ENCODE data around the gene AVPI1.

The AVPI1 gene

GRCh38 chr10:97686962-97687784 is at the start of gene AVPI1:
TSS of gene AVPI1 (minus strand) at chr10:97687241. CDS start at chr10:97679905, 7,336 bp downstream.
- DNase-seq: peak; percentile 88

- DNase-seq: no peak
Measured at GRCh38 chr10:97736403-97736901, 49.4 kb upstream of the AVPI1 start.

GRCh38 chr10:97734021-97734420 is 47.0 kb upstream of the AVPI1 start:
- DNase-seq: no peak

DNA sequence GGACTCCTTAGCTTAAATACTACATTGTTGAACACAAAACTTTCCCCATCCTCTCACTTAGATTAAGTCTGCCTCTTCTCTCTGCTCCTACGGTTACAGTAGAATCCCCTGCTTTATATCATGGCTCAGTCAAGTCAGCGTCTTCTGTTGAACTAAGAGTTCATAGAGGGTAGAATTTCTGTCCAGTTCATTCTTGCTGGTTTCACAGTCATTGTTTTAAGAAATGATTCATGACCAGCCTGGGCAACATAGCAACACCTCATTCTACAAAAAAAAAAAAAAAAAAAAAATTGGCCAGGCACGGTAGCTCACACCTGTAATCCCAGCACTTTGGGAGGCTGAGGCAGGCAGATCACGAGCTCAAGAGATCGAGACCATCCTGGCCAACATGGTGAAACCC is 46.2 kb upstream of the AVPI1 start:
- DNase-seq: no peak

- no peak for DNase-seq
Measured at GRCh38 chr10:97732052-97732359, 45.0 kb upstream of the AVPI1 start.

DNA sequence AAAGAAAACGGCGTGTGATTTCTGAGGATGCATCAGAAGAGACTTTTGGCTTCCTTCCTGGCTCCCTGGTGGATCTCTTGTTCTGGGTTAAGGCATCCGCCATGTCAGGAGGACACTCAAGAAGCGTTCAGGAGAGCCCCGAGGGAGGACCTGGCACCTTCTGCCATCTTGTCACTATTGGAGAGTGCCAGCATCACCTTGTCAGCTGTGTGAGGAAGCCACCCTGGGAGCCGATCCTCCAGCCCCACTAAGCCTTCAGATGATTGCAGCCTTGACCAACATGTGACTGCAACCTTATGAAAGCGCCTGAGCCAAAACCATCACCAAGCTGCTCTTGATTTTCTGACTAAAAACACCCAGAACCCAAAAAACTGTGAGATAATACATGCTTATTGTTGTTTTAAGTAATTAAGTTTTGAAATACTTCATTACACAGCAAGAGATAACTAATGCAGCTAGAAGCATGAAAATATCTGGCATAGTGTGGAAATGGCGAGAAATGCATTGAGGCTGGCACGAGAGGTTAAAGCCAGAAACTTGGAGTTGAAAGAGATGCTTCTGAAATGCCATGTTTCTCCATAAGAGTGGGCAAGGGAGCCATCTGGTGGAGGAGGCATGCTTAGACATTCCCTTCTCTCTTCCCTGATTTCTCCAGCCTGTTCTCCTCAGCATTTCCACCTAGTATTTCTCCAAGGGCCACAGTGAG is 44.5 kb upstream of the AVPI1 start:
- peak; percentile 14 for DNase-seq

- no peak for DNase-seq
Measured at GRCh38 chr10:97729014-97729413, 42.0 kb upstream of the AVPI1 start.

DNA sequence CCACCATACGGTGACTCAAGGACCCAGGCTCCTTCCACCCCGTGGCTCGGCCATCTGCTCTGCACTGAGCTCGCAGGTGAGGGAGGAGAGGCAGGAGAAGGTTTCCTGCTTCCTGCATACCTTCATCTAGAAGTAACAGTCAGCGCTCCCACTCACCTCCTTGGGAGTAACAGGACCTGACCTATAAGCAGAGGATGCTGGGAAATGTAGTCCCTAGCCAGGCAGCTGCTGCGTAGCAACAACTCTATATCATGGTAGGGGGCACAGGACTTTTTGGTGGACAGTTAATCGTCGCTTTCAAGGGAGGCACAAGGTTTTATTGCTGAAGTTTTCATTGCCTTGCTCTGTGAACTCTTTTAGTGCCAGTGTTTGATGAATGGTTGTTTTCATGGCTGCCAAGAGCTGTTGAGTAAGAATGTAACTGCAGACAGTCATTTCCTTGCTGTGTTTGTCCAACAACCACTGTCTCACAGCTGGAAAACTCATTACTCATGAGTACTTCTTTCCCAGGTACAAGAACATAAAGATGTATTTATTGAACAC is 39.7 kb upstream of the AVPI1 start:
- DNase-seq: no peak

DNA sequence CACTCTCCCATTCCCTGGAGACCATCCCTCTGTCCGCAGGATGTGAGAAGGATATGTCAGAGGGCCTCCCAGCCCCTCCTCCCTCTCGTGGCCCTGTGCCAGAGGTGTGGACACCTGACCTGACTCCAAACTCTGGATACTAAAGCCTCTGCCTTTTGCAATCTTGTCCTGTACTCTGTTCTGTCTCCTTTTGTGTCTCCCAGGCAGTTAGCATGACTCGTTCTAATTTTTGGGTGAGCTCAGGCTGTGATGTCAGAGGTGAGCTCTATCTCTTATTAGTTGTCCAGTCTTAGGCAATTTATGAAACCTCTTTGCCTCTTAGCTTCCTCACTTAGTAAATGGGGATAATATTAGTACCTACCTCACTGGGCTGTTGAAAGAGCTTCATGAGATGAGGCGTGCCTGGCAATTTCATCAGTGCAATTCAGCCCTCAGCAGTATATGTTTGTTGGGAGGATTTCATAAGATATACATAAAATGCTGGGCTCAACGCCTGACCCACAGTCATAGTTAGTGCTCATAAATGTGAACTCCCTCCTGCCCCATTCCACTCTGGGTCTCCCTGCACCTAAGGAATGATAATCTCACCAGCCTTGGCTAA is 37.4 kb upstream of the AVPI1 start:
- DNase-seq: no peak

DNA sequence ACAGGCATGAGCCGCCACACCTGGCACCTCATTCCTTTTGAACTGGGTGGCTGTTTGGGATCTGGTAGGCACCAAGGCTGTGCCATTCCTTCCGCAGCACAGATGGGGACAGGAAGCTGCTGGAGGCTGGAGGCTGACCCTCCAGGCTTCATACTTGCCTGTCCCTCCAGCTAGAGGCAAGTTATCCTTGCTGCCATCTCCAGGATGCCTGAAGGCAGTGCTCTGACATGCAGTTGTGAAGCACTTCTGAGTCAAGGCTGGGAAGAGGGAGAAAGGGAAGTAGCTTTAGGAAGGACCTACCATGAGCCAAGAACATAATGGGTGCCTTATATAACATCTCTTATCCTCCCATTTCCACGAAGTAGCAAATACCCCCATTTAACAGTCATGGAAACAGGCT is 36.0 kb upstream of the AVPI1 start:
- no peak for DNase-seq

DNA sequence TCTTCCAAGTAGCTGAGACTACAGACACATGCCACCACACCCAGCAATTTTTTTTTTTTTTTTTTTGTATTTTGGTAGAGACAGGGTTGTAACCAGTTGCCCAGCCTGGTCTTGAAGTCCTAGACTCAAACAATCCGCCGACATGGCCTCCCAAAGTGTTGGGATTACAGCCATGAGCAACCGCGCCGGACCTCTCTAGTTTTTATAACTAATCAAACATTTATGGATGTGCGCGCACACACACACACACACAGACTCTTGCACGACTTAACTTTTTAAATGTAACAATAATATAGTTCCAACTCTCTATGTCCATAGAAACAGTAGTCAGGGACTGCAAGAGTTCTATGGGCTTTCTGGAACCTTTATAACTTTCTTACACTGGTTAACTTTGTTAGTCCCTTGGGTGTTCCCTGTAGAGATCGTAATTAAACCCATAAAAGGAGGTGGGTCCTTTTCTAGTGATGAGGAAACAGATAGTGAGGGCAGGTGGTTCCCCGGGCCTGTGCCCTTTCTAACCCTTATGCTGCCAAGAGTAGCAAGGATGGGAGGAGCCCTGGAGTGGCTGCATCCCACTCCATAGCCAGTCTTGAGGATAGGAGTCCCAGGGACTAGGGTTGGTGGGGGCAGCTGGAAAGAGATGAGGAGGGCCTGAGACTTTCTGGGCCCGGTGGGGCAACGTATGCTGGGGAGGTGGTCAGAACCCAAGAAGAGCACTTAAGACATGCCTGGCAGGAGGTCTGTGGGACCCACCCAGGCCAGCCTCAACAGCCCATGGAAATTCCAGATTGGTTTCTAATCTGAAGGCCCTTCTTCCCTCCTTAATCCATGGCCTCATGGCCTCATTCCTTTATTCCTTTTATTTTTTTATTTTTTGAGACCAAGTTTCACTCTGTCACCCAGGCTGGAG is 35.1 kb upstream of the AVPI1 start:
- no peak for DNase-seq

- DNase-seq: no peak
Measured at GRCh38 chr10:97719602-97720001, 32.6 kb upstream of the AVPI1 start.

GRCh38 chr10:97718659-97719142 is 31.7 kb upstream of the AVPI1 start:
- peak; percentile 26 for DNase-seq

DNA sequence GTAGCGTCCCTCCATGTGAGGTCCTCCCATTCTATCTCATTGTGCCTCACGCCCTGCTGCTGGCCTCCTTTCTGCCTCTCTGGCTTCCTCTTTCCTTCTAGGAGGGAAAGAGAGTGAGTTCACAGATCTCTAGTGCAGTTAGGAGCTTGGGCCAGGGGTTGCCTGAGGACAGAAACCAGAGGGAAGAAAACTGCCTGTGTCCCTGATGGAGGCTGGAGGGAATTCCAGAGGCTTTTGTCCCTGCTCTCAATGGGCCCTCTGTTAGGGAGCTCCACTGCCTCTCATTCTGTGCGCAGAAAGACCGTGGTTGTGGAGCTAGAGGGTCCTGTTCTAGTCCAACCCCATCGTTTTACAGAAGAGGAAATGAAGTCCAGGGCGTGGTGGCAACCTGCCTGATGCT is 31.1 kb upstream of the AVPI1 start:
- DNase-seq: no peak

- no peak for DNase-seq
Measured at GRCh38 chr10:97717627-97718026, 30.6 kb upstream of the AVPI1 start.

- no peak for DNase-seq
Measured at GRCh38 chr10:97715259-97715874, 28.3 kb upstream of the AVPI1 start.

- DNase-seq: no peak
Measured at GRCh38 chr10:97714401-97715258, 27.6 kb upstream of the AVPI1 start.

GRCh38 chr10:97713826-97714400 is 26.9 kb upstream of the AVPI1 start:
- no peak for DNase-seq

GRCh38 chr10:97713339-97713825 is 26.3 kb upstream of the AVPI1 start, which contains the start of gene MARVELD1:
TSS of gene MARVELD1 (plus strand) at chr10:97713730. CDS start at chr10:97713877, 147 bp downstream.
- no peak for DNase-seq
